GM18499 (cell line): ENCODE data around the gene PYROXD2.

ENCODE experiments used
- ATAC-seq: cut with Tn5 transposase; IDR thresholded peaks from one replicate; pipeline ENCODE4 v1.9.1; 2021; ENCODE audit warnings: moderate number of reproducible peaks; ENCODE audit not compliant: insufficient read depth, unreplicated experiment

Gene PYROXD2

GRCh38 chr10:98417481-98417959, 2.5 kb upstream of the PYROXD2 start:
- ATAC-seq = no peak

DNA sequence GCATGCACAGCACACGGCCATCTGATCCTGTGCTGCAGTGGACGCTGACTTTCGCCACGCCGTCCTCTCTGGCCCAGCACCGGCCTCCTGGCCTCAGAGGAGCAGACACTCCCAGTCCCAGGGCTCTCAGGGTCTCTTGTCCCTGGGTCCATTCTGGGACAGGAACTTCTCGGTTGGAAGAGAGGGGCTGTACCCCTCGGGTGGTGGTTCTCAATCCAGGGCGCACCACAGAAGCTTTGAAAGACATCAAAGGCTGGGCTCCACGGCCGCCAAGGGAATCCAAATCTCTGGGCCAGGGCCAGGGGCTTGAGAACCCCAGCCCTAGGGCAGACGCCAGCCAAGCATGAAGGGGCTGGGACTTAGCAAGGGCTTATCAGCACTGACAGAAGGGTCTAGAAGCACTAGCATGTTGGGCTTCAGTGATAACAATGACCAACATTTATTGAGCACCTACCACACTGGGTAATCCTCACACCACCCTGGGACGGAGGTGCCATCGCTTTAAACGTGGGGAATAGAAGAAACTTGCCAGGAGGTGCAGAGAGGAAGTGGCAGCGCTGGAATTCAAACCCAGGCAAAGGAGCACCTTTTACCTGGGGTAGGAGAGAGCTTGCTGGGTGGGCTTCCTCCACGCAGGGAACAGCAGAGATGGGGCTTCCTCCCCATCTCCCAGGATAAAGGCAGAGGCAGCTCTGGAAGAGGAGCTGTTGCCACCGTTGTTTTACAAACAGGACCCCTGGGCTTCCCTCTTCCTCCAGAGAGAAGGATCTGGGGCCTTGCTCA, 1.8 kb upstream of the PYROXD2 start:
- no peak for ATAC-seq

- ATAC-seq = no peak
These were observed 743 bp upstream of the PYROXD2 start for GRCh38 chr10:98415731-98416119.

DNA sequence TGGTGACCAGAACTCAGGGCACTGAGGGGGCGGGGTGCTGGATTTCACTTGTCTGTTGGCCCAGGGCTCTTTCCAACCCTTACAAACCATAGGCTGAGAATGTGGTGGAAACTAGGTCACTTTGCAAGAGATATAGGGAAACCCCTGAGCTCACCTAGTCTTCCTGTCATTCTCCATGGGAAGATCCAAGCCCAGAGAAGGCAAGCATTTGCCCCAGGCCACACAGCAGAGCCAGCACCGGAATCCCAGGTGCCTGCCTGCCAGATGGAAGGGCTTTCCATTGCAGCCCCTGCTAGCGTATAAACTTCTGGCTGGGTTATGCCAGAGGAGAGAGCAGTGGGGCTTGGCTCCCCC, 427 bp downstream of the PYROXD2 start:
- no peak for ATAC-seq

- ATAC-seq = no peak
These were observed 3.2 kb downstream of the PYROXD2 start for GRCh38 chr10:98411768-98412167.

DNA sequence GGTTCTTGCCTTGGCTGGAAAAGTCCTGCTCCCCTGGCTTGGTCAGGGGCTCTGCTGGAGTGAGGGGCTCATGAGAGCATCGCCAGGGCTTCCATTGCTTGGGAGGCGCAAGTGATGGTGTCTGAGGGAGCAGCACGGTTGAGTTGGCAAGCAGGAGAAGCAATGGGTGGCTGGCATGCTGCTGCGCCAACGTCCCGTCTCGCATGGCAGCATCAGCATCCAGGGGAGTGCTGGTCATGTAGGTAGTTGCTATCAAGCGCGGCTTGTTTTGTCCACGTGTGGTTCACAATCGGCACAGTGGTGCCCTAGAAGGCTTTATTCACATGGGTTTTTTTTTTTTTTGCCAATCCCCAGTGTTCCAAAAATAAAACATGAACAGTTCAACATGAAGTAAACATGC, 3.8 kb downstream of the PYROXD2 start:
- no peak for ATAC-seq

- no peak for ATAC-seq
These were observed 4.2 kb downstream of the PYROXD2 start for GRCh38 chr10:98410759-98411158.

DNA sequence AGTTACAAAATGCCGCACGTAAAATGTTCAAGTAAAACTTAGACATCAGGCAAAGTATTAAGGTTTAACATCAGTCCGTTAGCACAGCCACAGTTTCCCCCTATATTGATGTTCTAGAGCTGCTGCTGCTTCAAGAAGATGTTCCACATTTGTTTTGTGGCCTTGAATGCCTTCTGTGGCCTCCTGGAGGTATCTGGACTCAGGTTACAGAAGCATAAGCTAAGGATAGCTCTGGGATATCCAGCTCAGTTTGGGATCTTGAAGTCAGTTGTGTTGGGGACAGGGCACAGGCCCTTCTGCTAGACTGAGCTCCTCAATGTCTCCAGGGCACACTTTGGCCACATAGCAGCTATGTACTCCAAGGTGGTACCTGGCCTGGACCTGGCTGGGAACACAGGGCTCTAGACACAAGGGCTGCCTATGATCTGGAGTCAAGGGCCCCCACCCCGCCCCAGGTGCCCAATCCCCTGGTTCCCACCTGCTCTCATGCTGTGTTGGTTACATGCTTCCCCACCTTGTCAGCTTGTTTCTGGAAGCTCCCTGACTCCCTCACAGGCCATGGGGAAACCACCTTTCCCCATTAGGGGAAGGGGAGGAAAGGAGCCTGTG, 4.7 kb downstream of the PYROXD2 start:
- no peak for ATAC-seq

GRCh38 chr10:98408799-98409198, 6.2 kb downstream of the PYROXD2 start:
- ATAC-seq = no peak

- ATAC-seq = no peak
These were observed 7.2 kb downstream of the PYROXD2 start for GRCh38 chr10:98407744-98408241.

- no peak for ATAC-seq
These were observed 7.8 kb downstream of the PYROXD2 start for GRCh38 chr10:98407017-98407743.

DNA sequence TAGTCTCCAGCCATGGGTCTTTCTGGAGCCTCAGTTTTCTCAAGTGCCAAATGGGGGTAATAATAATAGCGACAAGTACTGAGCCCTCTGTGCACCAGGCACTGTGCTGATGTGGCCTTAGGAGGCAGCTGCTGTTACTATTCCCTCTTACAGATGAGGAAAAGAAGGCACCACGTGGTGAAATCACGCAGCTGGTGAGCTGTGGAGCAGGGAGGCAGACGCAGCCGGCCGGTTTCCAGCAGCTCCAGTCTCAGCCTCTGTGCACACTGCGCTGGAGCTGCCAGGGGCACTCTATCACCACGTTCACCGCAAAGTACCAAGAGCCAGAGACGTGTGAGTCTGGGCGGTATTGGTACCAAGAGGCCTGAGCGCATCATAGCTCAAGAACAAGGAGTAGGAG, 9.6 kb downstream of the PYROXD2 start:
- no peak for ATAC-seq

DNA sequence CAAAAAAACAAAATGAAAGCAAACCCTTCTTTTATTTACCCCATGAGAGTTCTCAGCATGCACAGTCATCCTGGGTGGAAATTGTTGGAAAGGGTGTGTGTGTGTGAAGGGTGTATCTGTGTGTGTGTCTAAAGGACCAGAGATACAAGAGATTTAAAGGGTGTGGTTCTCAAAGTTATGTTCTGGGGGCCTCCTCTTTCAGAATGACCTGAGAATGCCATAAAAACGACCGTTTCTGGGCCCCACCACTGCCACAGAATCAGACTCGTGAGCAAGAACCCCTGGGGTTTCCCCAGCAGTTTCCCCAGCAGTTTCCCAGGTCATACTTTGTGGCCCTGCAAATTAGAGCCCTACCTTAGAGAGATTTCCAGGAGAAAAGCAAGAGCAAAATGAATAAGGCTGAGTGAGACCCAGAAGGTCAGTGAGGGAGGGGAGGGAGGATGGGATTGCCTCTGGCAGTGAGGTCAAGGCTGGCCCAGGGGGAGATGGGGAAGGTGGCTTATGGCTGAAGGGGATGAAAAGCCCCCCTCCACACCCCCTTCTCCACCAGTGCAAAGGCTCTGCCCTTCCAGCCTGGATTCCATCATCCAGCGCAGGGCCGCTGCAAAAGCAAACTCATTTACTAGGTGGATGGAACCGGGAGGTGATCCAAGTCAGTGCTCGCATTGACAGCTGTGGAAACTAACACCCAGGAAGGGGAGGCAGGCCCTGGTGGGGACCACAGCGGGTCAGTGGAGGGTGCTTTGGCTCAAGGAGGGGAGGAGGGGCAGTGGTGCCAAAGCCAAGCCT, 10.2 kb downstream of the PYROXD2 start:
- ATAC-seq = no peak

- ATAC-seq = no peak
These were observed 11.0 kb downstream of the PYROXD2 start for GRCh38 chr10:98403812-98404504.

DNA sequence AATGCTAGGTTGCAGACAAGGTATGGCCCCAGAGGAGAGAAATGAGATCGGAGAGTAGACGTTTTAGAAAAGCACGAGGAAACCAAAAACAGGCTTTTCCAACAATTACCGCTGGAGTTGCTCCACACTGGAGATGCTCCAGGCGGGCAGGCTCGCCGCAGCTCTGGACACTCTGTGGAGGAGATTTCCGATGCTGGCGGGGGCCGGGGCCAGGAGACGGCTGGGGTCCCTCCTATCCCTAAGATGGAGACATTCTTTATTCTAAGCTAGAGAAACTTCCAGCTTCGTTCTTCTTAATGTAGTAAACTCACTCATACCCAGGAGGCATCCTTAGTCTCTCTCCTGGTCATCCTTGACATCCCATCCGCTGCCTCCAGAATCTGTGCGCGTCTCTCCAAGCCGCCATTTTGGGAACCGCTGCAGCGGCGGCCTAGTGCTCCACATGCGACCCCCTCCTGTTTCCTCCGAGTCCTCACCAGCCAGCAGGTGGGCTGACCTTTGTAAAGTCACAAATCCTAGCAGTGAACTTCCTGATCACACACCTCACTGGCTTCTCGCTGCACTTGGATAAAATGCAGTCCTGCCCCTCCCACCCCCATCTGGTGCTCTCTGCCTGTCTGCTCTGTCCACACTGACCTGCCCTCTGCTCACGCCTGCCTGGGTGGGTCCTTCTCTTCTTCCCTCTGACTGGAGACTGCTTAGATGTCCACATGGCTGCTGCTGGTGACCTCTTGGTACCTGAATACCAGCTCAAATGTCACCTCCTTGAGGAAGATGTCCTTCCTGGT, 11.9 kb downstream of the PYROXD2 start:
- no peak for ATAC-seq

GRCh38 chr10:98402478-98402877, 12.5 kb downstream of the PYROXD2 start:
- no peak for ATAC-seq

GRCh38 chr10:98400482-98400881, 14.5 kb downstream of the PYROXD2 start:
- ATAC-seq = no peak

- ATAC-seq = no peak
These were observed 15.2 kb downstream of the PYROXD2 start for GRCh38 chr10:98399784-98400183.

- ATAC-seq = no peak
These were observed 17.8 kb downstream of the PYROXD2 start for GRCh38 chr10:98397089-98397600.
